NCI-H510A treated with DMSO at 0.1 percent for 48 hours (cell line): Measurements from ENCODE around the gene LINC00237.

Experiments
- DNase-seq: peaks from one replicate; lab custom pipeline; 2025; lab: John Stamatoyannopoulos, UW

Gene LINC00237

DNA sequence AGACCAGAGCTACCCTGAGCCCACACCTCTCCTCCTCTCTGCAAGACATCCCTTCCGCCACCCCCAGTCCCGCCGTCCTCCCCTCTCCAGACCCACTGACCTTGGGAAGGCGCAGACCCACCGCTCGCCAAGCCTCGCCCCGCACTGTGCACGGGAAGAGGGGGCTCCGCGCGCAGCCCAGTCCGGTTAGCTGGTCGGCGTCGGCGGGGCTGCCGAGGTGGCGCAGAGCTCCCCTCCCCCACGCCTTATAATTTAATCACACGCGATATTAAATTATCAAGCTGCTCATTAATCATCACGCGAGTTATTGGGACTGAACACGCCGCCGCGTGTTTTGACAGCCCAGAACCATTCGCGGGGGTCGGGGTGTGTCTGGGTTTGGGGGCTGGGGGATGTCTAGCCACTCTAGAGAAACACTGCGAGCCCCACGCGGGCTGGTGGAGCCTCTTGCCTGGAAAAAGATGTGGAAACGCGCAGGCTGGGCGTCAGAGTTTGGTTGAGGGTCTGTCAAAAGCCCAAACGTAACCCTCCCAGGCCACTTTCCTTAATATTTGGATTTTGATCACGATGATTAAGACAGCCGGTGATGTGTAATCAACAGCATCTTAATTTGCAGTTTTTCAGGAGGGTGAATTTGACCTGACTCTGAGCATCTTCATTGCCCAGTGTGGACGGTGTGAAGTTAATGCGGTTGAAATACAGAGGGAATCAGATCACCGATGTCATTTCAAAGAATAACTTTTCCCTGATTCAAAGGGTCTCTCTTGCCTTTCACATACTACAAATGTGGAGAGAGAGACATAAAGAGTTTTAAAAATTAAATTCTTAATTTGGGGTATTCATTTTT, at the start of gene LINC00237:
Gene LINC00237 (minus strand): TSS at position 188 of the 847 bp plus-strand sequence.
- DNase-seq: no peak

DNA sequence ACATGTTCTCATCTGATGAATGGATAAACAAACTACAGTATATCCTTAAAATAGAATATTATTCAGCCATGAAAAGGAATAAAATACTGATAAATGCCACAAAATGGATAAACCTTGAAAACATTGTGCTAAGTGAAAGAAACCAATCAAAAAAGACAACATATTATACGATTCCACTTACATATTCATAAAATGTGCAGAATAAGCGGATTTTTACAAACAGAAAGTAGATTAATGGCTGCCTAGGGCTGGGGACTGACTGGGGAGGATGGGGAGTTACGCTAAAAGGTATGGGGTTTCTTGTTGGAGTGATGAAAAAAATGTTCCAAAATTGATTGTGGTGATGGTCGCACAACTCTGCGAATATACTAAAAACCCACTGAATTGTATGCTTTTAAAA, 49.1 kb upstream of the LINC00237 start:
- no peak for DNase-seq

DNA sequence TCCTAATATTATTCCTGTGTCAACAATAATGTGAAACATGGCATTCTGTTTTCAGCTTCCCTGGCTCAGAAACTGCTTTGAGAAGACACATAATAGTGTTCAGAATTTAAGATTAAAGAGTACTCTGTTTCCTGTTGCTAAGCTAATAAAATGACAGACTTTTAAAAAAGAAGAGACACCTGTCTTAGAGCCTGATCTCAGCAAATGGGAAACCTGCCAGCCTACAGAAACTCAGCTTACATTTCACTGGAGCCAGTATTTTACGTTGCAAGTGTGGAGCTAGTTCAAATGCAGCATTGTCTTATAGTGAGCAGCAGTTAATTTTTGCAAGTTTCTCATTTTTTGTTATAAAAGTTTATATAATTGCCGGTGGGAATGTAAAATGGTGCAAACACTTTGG, 48.5 kb upstream of the LINC00237 start:
- no peak for DNase-seq

DNA sequence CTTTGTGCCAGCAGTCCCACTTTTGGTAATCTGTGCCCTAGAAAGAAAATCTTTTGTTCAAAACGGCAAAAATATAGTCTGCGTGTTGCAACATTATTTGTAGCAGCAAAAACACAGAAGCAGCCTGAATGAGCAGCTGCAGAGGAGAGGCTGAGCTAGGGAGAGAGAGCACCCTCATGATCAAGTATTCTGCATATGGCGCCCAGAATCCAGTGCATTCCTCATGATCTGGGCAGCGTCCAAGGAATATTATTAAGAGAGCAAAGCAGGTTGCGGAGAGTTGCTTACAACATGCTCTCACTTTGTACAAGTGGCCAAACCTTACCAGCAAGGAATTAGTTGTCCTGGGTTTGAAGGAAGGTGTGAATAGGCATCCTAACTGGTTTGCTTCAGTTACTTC, 45.6 kb upstream of the LINC00237 start:
- no peak for DNase-seq

DNA sequence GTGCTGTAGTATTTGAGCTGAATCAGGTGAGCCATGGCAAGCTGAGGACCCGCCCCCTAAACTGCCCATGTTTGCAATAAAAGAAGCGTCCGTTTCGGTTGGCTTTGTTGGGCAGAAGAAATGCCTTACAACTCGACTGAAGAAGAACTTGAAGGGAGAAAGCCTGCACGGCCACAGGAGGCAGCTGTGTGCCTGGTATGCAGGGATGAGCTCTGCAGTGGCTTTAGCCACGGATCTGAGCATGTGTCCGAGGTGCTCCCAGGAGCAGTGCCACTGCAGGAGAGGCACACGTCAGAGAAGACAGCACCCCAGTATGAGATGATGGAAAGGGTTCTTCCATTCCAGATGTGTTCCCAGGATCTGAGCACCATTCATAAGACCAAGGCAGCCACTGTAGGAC, 43.2 kb upstream of the LINC00237 start:
- DNase-seq: no peak

DNA sequence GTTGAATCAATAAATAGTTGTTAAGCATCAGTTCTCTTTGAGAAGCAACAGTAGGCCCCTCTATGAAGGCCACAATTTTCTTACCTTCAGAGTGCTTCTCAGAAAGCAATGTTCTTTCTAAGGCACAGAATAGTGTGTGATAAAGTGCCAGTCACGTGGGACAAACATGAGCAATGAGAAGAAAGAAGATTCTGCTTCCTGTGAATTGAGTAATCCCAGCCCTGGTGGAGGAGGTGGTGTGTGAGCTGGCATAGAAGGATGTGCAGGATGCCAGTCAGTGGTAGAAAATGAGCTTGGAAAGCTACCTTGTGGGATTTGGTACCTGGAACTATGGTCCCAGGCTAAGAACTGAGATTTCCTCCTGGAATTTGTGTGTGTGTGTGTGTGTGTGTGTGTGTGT, 41.4 kb upstream of the LINC00237 start:
- no peak for DNase-seq

DNA sequence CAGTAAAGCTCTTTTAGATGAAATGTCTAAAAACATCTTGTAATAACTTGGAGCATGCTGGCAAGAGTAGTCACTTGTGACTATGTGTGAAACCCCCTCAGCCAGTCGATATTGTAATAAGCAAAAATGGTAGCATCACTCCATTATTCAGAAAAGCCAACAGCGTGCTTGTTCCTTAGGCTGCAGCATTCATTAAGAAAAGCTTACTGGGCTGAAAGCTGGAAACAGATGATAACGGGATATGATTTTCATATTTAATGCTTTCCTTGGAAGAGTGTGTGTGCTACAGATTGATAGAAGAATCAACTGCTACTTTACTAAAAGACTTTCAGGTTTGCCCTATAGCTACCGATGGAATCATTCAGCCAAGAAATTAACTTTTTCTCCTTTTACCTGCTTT, 40.1 kb upstream of the LINC00237 start:
- DNase-seq: no peak

DNA sequence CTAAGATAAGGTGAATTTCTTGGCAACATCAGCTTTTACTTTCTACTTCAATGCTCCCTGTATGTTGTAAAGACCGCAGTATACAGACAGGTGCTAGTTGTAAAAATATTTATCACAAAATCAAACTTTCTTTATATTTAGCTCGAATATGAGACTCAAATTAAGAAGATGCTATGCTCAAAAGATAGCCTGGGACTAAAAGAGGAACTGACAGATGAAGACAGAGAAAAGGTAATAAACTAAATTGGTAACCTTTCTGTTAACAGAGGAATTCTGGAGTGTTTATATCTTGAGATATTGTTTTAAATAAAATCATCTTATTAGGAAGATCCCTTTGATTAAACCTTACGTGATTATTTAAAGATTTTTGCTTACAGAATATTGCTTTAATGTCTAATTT, 39.3 kb upstream of the LINC00237 start:
- no peak for DNase-seq

DNA sequence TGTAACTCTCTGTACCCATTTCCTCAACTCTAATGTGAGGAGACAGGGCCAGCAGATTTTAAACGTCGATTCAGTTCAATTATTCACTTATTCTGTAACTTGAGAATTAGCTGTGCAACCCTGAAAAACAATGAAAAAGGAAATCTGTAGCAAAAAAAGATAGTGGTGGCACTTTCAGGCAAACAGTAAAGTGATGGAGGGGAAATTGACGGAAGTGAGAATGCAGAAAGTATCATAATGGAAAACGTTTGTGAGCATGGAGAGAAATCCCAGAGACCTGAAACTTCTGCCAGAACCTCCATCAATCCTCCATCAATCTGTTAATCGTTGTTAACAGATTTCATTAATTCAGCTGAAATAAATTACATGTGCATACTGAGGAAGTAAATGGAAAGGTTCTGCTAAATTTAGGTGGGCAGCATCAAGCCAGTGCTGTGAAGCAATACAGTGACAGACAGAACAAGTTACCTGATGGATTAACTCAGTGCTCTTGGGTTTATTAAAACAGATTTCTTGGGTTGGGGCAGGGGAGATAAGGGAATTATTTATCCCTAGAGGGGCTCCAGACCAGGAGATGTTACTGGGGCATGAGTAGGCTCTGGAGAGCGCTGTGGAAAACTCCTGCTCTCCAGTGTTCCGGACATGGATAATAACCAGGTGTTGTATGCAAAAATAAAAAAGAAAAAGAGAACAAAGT, 37.2 kb upstream of the LINC00237 start:
- no peak for DNase-seq

DNA sequence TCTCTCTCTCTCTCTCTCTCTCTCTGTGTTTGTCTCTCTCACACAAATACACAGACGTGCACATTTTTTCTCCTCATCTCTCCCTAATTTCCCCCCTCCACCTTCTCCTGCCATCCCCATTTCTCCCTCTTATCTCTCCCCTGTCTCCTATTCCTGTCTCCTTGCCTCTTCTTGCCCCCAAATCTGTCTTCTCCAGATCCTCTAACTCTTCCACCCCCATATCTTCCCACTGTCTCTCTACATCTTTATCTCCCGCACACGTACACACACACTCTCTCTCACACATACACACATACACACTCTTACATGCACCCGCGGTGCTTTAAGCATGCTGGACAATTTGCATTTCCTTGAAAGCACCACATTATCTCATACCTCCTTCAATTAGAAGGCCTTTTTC, 35.7 kb upstream of the LINC00237 start:
- no peak for DNase-seq

DNA sequence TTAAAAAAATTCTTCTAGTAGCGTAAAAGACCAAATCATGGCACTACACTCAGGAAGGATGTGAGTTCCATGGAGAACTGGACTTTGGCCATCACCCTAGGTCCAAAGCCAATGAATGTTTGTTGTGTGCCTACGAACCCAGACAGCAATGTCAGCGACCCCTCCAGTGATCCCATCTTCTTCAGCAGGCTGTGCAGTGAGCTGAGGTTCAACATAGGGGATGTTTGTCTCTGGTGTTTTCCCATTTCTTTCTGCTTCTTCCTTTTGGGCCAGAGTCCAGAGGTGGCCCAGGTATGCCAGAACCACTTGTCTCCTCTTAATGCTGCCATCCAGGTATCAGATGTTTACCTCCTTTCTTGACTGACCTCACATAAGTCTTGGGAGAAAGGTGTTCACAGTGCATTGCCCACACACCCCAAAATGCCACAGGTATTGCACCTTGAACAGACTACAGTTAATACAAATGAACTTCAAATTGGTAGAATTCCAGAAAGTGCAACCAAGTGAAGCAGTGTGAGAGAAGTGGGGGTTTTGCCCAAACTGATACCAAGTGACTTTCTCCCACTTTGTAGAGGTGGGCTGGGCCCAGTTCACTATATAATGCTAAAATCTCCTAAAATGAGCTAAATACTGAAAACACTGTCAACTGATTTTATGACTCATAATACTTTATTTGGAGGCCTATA, 33.9 kb upstream of the LINC00237 start:
- no peak for DNase-seq

DNA sequence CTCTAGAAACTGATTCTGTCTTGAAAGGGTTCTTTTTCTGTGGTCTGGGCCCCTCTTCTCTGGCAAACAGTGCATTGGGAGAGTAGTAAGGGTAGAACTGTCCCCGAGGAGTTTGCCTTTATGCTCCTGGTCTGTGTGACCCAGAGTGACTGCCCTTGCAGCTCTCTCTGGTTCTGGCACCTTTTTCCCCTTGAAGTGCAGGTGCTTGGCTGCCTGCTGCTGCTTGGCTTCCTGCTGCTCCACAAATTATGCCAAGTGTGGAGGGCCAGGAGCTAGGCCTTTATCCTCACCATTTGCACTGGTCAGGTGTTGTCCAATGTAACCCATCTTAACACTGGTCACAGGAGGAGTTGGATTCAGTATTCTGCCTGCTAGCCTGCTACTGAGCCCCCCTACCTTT, 30.9 kb upstream of the LINC00237 start:
- no peak for DNase-seq

DNA sequence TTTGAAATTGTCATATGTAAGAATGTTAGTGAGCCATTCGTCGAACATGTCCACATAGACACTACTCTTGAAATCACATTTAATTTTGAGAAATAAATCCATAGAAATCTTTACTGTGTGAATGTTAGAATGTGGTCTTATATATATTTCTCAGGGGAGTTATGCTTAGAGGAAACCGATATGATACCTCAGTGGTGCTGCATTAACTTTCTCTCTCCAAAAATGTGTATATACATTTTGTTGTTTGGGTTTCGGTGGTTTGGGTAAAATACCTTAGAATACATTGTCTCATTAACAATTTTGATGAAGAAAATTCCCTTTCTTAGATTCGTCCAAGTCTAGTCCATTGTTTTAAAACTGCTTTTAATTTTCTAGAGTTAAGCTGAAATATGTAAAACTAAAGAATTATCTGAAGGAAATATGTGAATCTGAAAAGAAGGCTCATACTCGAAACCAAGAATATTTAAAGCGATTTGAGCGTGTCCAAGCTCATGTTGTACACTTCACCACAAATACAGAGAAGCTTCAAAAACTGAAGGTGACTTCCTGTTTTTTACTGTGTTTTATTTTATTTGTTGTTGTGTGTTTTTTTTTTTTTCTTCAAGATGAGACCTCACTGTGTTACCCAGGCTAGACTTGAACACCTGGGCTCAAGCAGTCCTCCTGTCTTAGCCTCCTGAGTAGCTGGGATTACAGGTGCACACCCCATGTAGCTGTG, 30.0 kb upstream of the LINC00237 start:
- no peak for DNase-seq

DNA sequence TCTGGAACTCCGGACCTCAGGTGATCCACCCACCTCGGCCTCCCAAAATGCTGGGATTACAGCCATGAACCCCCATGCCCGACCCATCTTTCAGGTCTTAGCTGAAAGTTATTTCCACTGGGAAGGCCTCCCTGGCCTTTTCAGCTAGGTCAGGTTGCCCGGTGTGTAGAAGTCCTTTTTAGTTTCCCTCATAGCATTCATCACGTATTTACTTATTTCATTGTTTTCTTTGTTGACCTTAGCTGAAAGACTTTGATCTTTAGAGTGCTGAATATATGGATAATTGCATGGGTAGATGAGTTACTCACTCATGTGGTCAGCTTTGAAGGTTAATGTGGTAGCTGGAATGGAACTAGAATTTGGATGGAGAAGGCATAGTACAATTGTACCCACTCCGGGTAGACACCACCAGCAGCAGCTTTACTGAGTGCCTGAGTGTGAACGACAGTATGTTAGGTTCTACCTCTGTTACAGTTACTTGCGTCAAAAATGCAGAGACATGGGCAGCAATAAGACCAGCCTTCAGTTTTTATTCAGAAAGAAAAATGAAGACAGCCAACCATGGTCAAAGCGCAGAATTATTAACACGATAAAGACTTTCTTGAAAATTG, 28.8 kb upstream of the LINC00237 start:
- DNase-seq: no peak

DNA sequence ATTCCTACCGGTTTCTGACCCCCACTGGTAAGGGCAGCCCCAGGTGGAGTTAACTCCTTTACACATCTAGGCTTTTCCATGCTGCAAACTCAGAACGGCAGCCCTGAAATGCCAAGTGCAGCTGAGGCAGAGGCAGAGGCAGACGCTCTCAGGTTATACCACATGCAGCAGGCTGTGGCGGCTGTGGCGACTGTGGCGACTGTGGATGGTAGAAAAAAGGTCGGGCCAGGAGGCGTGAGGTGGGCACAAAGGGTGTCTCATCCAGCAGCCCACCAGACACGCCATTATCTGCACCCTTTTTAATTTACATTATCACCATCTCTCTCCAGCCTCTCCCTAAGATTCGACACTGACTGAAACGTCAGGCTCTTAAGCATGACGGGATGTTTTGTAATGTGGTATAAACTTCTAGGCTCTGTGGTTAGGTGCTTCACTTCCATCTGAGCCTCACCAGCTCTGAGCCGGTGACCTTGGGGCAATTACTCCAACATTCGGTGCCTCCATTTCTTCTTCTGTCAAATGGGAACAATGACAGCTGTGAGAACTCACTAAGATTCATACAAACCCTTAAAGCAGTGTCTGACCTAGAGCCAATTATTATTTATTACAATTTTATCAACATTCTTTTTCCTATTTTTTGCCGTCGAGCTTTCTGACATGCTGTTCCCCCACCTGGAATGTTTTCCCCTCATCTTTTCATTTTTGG, 27.9 kb upstream of the LINC00237 start:
- no peak for DNase-seq

DNA sequence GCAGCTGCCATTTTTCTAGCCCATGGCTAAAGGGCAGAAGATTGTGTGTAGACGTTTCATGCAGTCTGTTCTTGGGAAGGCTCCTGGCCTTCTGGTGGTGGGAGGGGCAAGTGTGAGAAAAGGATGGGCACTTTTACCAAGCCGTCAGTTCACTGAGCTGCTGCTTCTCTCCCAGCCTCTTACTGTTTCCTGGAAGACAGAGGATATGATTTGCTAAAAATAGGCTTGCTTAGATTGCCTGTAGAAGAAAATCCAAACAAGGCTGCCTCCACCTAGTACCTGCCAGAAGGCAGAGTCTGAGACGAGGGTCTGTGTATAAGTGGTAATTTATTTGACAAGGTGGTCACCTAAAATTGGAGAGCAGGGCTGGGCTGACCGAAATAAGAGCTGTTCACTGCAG, 27.2 kb upstream of the LINC00237 start:
- DNase-seq: no peak

DNA sequence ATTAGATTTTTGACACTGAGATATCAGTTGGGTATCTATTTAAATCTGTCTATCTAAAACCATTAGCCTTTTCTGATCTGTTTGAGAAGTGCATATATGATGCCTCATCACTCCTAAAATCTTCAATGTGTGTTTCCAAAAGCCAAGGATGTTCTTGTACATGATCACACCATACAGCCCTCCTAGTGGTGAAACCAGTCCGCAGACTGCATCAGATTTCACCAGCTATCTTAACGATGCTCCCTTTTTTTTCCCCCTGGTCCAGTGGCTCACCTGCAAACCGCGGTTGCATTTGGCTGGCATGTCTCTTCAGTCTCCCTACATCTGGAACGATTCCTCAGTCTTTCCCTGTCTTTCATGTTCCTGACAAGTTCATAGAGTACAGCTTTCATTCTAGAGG, 23.7 kb upstream of the LINC00237 start:
- DNase-seq: no peak

DNA sequence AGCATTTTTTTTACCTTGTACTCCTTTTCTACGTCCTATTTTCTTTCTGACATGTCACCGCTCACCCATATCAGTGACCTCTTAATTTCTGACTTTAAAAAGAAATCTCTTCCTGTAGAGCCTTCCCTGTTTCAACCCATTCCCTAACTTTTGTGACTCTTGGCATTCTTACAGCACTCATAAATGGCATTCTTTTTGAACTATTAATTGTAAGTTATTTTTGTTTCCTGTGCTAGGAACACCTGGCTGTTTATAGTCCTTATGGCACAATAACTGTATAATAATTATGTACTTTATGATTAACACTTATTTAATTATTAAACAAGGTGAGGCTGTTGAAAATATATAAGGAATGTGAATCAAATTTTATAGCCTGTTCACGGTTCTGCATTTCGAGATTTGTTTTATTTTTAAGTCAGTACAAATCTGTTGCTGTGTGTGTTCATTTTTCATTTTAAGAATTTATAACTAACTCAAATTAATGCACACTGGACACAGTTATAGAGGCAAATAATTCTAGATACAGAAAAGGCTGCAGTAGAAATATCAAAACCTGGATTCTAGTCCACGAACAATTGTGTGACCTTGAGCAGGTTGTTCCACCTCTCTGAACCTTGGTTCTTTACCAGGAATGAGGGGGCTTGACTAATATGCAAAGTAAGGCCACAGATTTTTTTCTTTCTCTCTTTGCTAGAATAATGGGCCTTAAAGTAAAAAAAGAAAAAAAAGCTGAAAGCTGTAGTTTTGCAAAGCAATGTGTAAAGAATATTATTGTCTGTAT, 21.2 kb upstream of the LINC00237 start:
- no peak for DNase-seq

DNA sequence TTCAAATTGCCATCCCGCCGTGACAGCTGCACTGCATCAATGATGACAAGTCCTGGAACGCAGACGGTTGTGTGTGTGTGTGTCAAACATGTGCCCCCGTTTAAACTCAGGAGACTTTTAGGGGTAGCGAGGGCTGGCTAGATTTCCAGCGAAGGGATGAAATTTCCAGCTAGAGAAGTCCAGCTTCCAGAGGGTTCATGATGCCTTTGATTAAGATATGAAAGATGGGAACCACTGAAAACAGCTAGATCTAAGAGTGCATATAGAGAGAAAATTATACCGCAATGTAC, 20.4 kb upstream of the LINC00237 start:
- no peak for DNase-seq

DNA sequence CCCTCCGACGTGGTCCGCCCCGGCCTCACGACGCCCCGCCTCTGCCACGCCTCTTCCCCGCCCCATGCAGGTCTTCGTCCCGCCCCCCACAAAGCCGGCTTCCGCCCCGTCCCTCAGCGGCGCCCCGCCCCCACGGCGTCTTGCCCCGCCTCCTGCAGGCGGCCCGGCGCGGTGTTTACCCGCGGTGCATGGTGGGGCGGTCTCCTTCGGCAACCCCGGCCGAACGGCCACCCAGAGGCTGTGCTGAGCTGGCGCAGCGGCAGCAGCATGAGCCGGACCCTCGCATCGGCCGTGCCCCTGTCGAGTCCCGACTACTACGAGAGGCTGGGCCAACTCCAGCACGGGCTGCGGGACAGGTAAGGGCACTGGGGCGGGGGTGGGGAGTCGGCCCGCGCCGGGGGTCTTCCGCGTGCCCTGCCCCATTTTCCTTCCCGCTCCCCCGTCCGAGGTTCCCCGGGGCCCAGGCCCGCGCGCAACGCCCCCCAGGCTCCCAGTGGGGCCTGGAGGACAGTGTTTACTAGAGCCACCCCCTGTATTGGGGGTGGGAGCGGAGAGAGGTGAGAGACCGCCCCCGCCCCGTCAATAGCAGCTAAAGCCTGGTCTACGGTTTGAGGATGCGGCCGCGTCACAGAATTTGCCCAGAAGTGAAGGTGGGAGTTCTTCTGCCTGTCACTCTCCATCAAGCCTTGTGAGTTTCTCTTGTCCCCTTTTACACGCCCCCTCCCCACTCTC, 19.9 kb upstream of the LINC00237 start, which contains the start of gene KIZ:
Gene KIZ (plus strand): TSS at position 234 of the 732 bp plus-strand sequence. CDS start 34 bp downstream, at position 268.
- DNase-seq: peak; percentile 97
